ENCODE results near the gene TAS2R1.
"Not testable (repeated sequence)": the region's sequence is repeated elsewhere in the genome, so short reads cannot be mapped to it uniquely, and the experiment has no call there.

Gene TAS2R1

DNA sequence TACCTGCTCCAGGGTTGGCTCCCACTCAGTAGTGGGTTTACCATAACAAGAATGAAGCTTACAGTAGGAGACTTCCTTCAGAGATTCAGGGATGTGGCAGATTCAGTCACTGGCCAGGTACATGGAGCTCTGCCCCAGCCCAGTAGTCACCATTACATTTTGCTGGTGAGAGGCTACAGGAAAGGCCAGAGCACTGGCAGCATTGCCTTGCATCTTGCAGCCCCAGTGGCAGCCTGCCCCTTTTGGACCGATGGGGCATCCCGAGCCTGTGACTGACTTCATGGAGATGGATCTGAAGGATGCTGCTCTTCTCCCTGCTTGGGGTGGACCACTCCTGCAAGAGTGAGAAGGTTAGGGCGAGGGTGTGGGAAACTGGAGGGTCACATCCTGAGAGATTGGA is 16.8 kb downstream of the TAS2R1 start:
- no peak overlapping the region for H3K9ac ChIP-seq (ENCODE audit: low read depth, low read length)
- H3K9me3 ChIP-seq (ENCODE audit: control insufficient read depth, insufficient read depth, low read length), result no peaks in the 10 kb centered on the region
- no peaks in the 10 kb centered on the region for H3K36me3 ChIP-seq (ENCODE audit: insufficient read depth, low read length)
- no peaks in the 10 kb centered on the region for H3K4me1 ChIP-seq (ENCODE audit: insufficient read depth, low read length)

DNA sequence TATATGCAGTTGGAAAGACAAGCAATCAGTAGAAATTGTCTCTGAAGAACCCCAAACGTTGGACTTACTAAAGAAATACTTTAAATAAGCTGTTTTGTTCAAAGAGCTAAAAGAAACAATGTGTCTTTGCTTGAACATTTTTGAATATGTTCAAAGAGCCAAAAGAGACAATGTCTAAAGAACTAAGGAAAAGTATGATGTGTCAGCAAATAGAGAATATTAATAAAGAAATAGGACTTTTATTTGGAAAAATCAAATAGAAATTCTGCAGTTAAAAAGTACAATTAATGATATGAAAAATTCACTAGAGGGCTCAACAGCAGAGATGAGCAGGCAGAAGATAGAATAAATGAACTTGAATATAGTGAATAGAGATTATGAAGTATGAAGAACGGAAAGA is 19.2 kb downstream of the TAS2R1 start:
- Histone ChIP-seq H3K9ac (ENCODE audit: low read depth, low read length) (no peak overlapping the region), H3K9me3 (ENCODE audit: control insufficient read depth, insufficient read depth, low read length) (no peaks in the 10 kb centered on the region), H3K4me1 (ENCODE audit: insufficient read depth, low read length) (no peaks in the 10 kb centered on the region), H3K36me3 (ENCODE audit: insufficient read depth, low read length) (no peaks in the 10 kb centered on the region)

GRCh38 chr5:9610364-9610763 is 19.8 kb downstream of the TAS2R1 start:
- no peaks in the 10 kb centered on the region for H3K4me1 ChIP-seq (ENCODE audit: insufficient read depth, low read length)
- H3K9ac ChIP-seq (ENCODE audit: low read depth, low read length), result no peak overlapping the region
- no peaks in the 10 kb centered on the region for H3K36me3 ChIP-seq (ENCODE audit: insufficient read depth, low read length)
- no peaks in the 10 kb centered on the region for H3K9me3 ChIP-seq (ENCODE audit: control insufficient read depth, insufficient read depth, low read length)

DNA sequence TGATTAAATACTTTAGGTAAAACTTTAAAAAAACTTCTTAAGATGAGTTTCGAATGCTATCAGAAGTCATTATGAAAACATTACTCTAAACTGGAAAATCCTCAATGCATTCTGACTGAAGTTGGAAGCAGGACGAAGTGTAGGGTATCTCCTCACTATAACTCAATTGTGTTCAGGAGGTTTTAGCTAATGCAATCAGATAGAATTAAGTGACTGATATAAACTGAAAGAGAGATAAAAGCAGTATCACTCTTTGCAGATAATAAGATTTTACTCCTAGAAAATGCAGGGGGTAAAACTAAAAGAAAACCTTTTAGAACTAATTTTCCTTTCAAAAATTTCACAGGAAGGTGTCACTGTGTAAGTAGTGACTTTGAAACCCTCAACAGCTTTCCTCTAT is 22.1 kb downstream of the TAS2R1 start:
- Histone ChIP-seq H3K36me3 (ENCODE audit: insufficient read depth, low read length) (no peaks in the 10 kb centered on the region), H3K4me1 (ENCODE audit: insufficient read depth, low read length) (peaks cover 3% of the 10 kb centered on the region; the same call in 1 of the 2 replicates), H3K9ac (ENCODE audit: low read depth, low read length) (no peak overlapping the region), H3K9me3 (ENCODE audit: control insufficient read depth, insufficient read depth, low read length) (no peaks in the 10 kb centered on the region)

- Histone ChIP-seq H3K4me1 (ENCODE audit: insufficient read depth, low read length) (peaks cover 3% of the 10 kb centered on the region; the same call in 1 of the 2 replicates), H3K36me3 (ENCODE audit: insufficient read depth, low read length) (no peaks in the 10 kb centered on the region), H3K9ac (ENCODE audit: low read depth, low read length) (no peak overlapping the region), H3K9me3 (ENCODE audit: control insufficient read depth, insufficient read depth, low read length) (no peaks in the 10 kb centered on the region)
Observed at GRCh38 chr5:9605041-9605838, 24.9 kb downstream of the TAS2R1 start.

GRCh38 chr5:9604416-9604815 is 25.7 kb downstream of the TAS2R1 start:
- no peaks in the 10 kb centered on the region for H3K36me3 ChIP-seq (ENCODE audit: insufficient read depth, low read length)
- no peaks in the 10 kb centered on the region for H3K9me3 ChIP-seq (ENCODE audit: control insufficient read depth, insufficient read depth, low read length)
- peaks cover 3% of the 10 kb centered on the region; the same call in 1 of the 2 replicates for H3K4me1 ChIP-seq (ENCODE audit: insufficient read depth, low read length)
- no peak overlapping the region for H3K9ac ChIP-seq (ENCODE audit: low read depth, low read length)

GRCh38 chr5:9601055-9601739 is 29.0 kb downstream of the TAS2R1 start:
- H3K9me3 ChIP-seq (ENCODE audit: control insufficient read depth, insufficient read depth, low read length), result no peaks in the 10 kb centered on the region

GRCh38 chr5:9599391-9599790 is 30.8 kb downstream of the TAS2R1 start:
- Histone ChIP-seq H3K4me1 (ENCODE audit: insufficient read depth, low read length) (peaks cover 12% of the 10 kb centered on the region), H3K9me3 (ENCODE audit: control insufficient read depth, insufficient read depth, low read length) (no peaks in the 10 kb centered on the region), H3K9ac (ENCODE audit: low read depth, low read length) (no peak overlapping the region), H3K36me3 (ENCODE audit: insufficient read depth, low read length) (no peaks in the 10 kb centered on the region)

More at GRCh38 chr5:9601055-9601739, 29.0 kb downstream of the TAS2R1 start:
- peaks cover 9% of the 10 kb centered on the region for H3K4me1 ChIP-seq (ENCODE audit: insufficient read depth, low read length)
- H3K9ac ChIP-seq (ENCODE audit: low read depth, low read length), result no peak overlapping the region
- H3K36me3 ChIP-seq (ENCODE audit: insufficient read depth, low read length), result no peaks in the 10 kb centered on the region

DNA sequence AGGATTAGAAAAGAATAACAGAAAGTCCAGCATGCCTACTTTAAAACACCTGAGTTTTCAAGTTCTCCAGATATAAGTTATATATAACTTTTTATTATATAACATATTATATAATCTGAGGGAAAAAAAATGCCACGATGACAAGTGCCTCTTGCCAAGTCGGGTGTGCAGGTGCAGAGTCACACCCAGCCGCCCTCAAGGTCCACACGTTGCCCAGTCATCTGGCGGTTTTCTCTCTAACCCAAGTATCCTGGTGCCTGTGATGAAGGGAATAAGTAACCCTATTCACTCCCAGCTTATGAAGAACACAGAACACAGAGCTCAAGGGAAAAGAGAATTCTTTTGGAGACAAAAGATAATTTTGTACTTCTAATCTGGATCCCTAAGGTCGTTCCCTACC is 31.8 kb downstream of the TAS2R1 start:
- not testable (repeated sequence) for H3K9ac ChIP-seq (ENCODE audit: low read depth, low read length); H3K4me1 ChIP-seq (ENCODE audit: insufficient read depth, low read length); H3K9me3 ChIP-seq (ENCODE audit: control insufficient read depth, insufficient read depth, low read length); H3K36me3 ChIP-seq (ENCODE audit: insufficient read depth, low read length)

DNA sequence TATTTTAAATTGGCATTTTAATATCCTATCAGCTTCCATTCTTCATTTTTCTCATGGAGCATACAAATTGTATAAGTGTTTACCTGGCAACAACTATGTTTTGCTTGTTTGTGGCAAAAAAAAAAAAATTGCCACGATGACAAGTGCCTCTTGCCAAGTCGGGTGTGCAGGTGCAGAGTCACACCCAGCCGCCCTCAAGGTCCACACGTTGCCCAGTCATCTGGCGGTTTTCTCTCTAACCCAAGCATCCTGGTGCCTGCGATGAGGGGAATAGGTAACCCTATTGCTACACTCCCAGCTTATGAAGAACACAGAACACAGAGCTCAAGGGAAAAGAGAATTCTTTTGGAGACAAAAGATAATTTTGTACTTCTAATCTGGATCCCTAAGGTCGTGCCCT is 32.8 kb downstream of the TAS2R1 start:
- H3K36me3 ChIP-seq (ENCODE audit: insufficient read depth, low read length); H3K4me1 ChIP-seq (ENCODE audit: insufficient read depth, low read length); H3K9ac ChIP-seq (ENCODE audit: low read depth, low read length); H3K9me3 ChIP-seq (ENCODE audit: control insufficient read depth, insufficient read depth, low read length): not testable (repeated sequence)

GRCh38 chr5:9596824-9597223 is 33.3 kb downstream of the TAS2R1 start:
- Histone ChIP-seq H3K9me3 (ENCODE audit: control insufficient read depth, insufficient read depth, low read length) (no peaks in the 10 kb centered on the region), H3K9ac (ENCODE audit: low read depth, low read length) (no peak overlapping the region), H3K4me1 (ENCODE audit: insufficient read depth, low read length) (peaks cover 10% of the 10 kb centered on the region), H3K36me3 (ENCODE audit: insufficient read depth, low read length) (no peaks in the 10 kb centered on the region)

DNA sequence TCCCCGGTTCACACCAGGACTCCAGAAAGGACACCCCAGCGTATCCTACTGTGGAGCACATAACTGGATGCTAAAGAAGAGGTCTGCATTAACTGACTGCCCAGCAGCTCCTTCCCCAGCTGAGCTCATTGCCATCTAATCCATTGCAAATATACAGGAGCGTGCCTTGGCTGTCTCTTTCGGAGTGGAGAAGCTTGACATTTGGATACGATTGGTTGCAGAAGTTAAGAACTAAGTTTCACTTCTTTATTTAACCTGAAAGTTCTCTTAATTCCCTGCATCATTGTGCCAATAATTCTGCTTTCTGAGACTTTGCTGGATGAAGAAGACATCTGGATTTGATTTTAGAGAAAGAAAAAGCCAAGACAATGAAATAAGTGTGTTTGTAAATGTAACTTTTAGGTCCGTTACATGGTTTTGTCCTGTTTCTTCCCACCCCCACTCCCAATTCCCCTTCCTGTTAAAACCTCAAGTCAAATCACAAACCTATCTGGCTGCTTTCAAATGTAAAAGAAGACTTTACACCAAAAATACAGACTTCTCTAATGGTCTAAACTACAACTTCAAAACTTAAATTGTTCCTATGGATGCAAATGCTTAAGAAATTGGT is 33.9 kb downstream of the TAS2R1 start:
- no peaks in the 10 kb centered on the region for H3K36me3 ChIP-seq (ENCODE audit: insufficient read depth, low read length)
- no peak overlapping the region for H3K9ac ChIP-seq (ENCODE audit: low read depth, low read length)

DNA sequence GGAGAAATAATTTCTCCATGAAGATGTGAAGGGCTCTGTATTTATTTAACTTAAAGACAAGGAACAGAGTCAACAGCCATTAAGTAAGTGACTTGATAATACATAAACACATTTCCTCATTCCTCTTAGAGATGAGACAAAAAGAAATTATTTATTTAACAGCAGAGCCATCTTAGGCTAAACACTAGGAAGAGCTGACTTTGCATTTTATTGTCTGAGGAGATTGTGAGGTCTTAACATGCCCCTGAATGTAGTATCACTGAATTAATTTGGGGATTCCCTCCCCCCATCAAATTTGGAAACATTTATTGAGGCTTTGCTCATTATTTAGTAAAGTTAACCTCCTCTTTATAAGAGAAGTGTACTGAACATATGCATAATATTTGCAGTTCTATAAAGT is 35.2 kb downstream of the TAS2R1 start:
- no peaks in the 10 kb centered on the region for H3K36me3 ChIP-seq (ENCODE audit: insufficient read depth, low read length)
- H3K9me3 ChIP-seq (ENCODE audit: control insufficient read depth, insufficient read depth, low read length), result no peaks in the 10 kb centered on the region

More for the DNA sequence above, 33.9 kb downstream of the TAS2R1 start:
- no peaks in the 10 kb centered on the region for H3K9me3 ChIP-seq (ENCODE audit: control insufficient read depth, insufficient read depth, low read length)
- H3K4me1 ChIP-seq (ENCODE audit: insufficient read depth, low read length), result peaks cover 10% of the 10 kb centered on the region

DNA sequence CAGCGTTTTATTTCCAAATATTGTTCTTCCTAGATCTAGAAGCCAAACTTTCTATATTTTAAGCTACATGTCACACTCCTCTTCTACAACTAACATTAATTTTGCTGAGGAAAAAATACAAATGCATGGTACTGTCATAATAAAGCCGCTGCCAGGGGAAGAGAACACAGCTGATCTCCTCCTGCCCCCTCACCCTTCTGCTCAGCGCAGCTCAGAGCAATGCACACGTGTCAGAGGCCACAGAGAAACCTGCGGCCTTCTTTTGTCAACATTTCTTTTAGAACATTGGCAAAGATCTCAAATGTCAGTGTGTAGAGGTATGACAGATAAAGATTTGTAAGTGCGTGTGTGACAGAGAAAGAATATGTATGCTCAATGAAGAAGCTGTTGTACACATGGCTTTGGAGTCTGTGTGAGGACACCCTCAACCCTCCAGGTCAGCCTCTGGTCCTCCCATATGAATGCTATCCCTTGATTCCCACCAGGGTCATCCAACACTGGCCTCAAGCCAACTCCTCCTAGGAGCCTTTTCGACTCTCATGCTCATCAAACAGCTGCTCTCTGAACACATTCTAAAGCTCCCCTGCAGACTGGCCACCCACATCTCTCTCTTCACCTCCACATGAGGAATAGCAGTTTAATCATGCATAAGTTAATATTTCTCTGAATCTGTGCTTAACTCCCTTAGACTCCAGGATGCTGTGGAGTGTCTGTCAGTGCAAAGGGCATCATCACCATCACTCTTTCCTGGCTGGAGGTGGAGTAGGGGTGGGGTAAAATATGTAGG is 40.9 kb downstream of the TAS2R1 start:
- H3K4me1 ChIP-seq (ENCODE audit: insufficient read depth, low read length), result no peaks in the 10 kb centered on the region
- H3K36me3 ChIP-seq (ENCODE audit: insufficient read depth, low read length), result no peaks in the 10 kb centered on the region
- H3K9ac ChIP-seq (ENCODE audit: low read depth, low read length), result no peak overlapping the region
- H3K9me3 ChIP-seq (ENCODE audit: control insufficient read depth, insufficient read depth, low read length), result no peaks in the 10 kb centered on the region

More for the DNA sequence above, 35.2 kb downstream of the TAS2R1 start:
- Histone ChIP-seq H3K4me1 (ENCODE audit: insufficient read depth, low read length) (peaks cover 10% of the 10 kb centered on the region), H3K9ac (ENCODE audit: low read depth, low read length) (no peak overlapping the region)

All from ES-I3 (cell line).